Measurements from ENCODE around the gene DVL1. TPM values are rescaled to one million over a fixed set of nuclear protein-coding genes. Genes with fewer than 3 reads are reported as not detected.

Gene DVL1
- total RNA-seq, 2 donors from 2014 or later: 41.9 to 44.8 TPM

GRCh38 chr1:1361233-1361981, 12.2 kb upstream of the DVL1 start:
- no peaks in the 10 kb centered on the region for H3K9me3 Mint-ChIP-seq
- H3K27ac Mint-ChIP-seq: no peak overlapping the region
- no peaks in the 10 kb centered on the region for H3K36me3 Mint-ChIP-seq
- DNase-seq (ENCODE audit: low spot score in 2 of 2) (no peak), ATAC-seq (no peak)

GRCh38 chr1:1360506-1361169, 11.4 kb upstream of the DVL1 start:
- no peak overlapping the region for H3K27ac Mint-ChIP-seq
- H3K36me3 Mint-ChIP-seq: no peaks in the 10 kb centered on the region
- H3K9me3 Mint-ChIP-seq: no peaks in the 10 kb centered on the region
- DNase-seq (ENCODE audit: low spot score in 2 of 2): no peak
- no peak for ATAC-seq

DNA sequence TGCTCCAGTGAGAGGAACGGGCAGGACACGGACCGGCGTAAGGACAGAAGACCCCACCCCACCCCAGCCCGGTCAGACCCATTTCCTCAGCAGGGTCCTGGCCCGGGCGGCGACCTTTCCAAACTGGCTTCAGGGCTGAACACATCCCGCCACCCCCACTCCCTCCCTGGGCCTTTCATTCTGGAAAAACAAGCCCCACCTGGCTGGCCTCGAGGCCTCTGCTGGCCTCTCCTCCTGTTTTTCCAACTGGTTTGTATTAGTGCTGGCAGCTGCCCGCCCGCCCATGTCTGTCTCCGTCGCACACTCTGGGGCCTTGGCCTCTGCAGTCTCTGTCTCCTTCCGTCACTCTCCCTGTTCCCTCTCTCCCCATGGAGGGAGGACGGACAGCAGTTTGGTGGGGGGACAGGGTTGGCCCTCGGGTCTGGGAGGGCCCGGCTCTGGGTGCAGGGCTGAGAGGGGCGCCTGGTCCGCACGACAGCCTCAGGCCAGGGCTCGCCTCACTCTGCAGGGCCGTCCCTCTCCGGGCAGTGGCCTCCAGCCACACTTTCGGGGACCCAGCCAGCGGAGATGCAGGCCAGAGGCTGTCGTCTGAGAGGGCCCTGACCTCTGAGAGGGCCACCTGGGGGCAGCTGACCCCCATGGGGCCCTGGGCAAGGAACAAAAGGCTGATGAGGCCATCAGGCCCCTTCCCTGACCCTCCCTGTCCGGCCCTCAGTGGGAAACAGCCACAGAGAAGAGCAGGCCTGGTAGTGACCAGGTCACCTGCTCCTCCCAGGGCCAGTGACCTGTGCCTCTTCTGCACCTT, 10.6 kb upstream of the DVL1 start:
- DNase-seq (ENCODE audit: low spot score in 2 of 2) (no peak), ATAC-seq (no peak)
- H3K27ac Mint-ChIP-seq: no peak overlapping the region
- H3K9me3 Mint-ChIP-seq: no peaks in the 10 kb centered on the region
- H3K36me3 Mint-ChIP-seq: no peaks in the 10 kb centered on the region

DNA sequence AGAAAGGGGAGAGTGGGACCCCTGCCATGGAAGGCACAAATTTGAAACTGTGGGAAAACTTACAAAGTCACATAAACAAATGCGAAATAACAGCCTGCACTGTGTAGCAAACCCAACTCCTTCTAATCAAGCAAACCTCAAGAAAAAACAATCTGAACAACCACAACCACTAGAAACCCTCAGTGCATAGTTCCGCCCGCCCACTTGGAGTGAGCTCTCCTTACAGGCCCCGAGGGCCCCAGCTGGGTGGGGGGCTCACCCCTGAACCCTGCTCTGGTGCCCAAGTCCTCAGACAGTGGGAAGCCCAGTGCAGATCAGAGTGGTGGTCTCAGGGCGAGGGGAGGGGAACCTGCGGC, 10.1 kb upstream of the DVL1 start:
- no peaks in the 10 kb centered on the region for H3K36me3 Mint-ChIP-seq
- no peaks in the 10 kb centered on the region for H3K9me3 Mint-ChIP-seq
- ATAC-seq (no peak), DNase-seq (ENCODE audit: low spot score in 2 of 2) (no peak)
- no peak overlapping the region for H3K27ac Mint-ChIP-seq

- Mint-ChIP-seq H3K9me3 (no peaks in the 10 kb centered on the region), H3K36me3 (no peaks in the 10 kb centered on the region), H3K27ac (no peak within 1 kb of the TSS)
- DNase-seq (ENCODE audit: low spot score in 2 of 2): no peak
- peak in 1 of 2 donors; percentile 35 for ATAC-seq
These were observed 9.4 kb upstream of the DVL1 start, which contains the start of gene MXRA8 for GRCh38 chr1:1358433-1359271. Gene MXRA8, minus strand, starts transcription at chr1:1358555. Its CDS starts 51 bp downstream, at chr1:1358504.

DNA sequence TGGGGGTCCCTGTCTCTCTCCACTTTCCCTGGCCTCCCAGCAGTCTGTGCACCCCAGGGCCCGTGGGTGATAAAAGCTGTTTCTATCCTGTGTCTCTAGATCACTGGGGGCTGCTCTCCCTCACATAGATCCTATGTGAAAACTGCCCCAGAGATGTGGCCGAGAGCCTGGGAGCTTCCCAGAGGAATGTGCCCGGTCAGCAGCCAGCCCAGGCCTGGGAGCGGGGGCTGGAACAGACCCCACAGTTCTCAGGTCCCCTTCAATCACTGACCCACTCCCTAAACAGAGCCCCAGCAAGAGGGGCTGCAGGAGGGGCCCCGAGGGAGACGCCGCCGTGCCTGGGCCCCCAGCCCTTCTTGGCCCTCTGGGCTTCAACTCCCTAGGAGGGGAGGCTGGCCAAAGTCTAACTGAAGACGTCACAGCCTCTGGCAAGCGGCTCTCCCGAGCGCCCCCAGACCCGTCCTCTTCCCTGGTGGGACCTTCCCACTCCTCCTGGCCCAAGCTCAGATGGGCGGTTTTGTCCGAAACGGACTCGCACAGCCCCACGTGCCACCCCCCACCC, 8.7 kb upstream of the DVL1 start:
- DNase-seq (ENCODE audit: low spot score in 2 of 2) (no peak), ATAC-seq (no peak)
- H3K36me3 Mint-ChIP-seq: no peaks in the 10 kb centered on the region
- no peak overlapping the region for H3K27ac Mint-ChIP-seq
- H3K9me3 Mint-ChIP-seq: no peaks in the 10 kb centered on the region

- DNase-seq (ENCODE audit: low spot score in 2 of 2): no peak
- H3K36me3 Mint-ChIP-seq: no peaks in the 10 kb centered on the region
- no peak for ATAC-seq
- no peaks in the 10 kb centered on the region for H3K9me3 Mint-ChIP-seq
- no peak overlapping the region for H3K27ac Mint-ChIP-seq
These were observed 7.7 kb upstream of the DVL1 start for GRCh38 chr1:1356796-1357401.

- Mint-ChIP-seq H3K27ac (no peak overlapping the region), H3K36me3 (no peaks in the 10 kb centered on the region), H3K9me3 (no peaks in the 10 kb centered on the region)
- DNase-seq (ENCODE audit: low spot score in 2 of 2) (no peak), ATAC-seq (no peak)
These were observed 7.1 kb upstream of the DVL1 start for GRCh38 chr1:1356166-1356795.

GRCh38 chr1:1355416-1355815, 6.2 kb upstream of the DVL1 start:
- ATAC-seq: peak; percentile 17 to 34
- Mint-ChIP-seq H3K36me3 (no peaks in the 10 kb centered on the region), H3K27ac (no peak overlapping the region), H3K9me3 (no peaks in the 10 kb centered on the region)
- DNase-seq (ENCODE audit: low spot score in 2 of 2): no peak

- DNase-seq (ENCODE audit: low spot score in 2 of 2): no peak
- ATAC-seq: no peak
- Mint-ChIP-seq H3K9me3 (no peaks in the 10 kb centered on the region), H3K36me3 (no peaks in the 10 kb centered on the region), H3K27ac (no peak overlapping the region)
These were observed 5.3 kb upstream of the DVL1 start for GRCh38 chr1:1354271-1355247.

GRCh38 chr1:1353389-1354151, 4.4 kb upstream of the DVL1 start:
- DNase-seq (ENCODE audit: low spot score in 2 of 2) (no peak), ATAC-seq (no peak)
- Mint-ChIP-seq H3K27ac (no peak overlapping the region), H3K9me3 (no peaks in the 10 kb centered on the region), H3K36me3 (no peaks in the 10 kb centered on the region)

DNA sequence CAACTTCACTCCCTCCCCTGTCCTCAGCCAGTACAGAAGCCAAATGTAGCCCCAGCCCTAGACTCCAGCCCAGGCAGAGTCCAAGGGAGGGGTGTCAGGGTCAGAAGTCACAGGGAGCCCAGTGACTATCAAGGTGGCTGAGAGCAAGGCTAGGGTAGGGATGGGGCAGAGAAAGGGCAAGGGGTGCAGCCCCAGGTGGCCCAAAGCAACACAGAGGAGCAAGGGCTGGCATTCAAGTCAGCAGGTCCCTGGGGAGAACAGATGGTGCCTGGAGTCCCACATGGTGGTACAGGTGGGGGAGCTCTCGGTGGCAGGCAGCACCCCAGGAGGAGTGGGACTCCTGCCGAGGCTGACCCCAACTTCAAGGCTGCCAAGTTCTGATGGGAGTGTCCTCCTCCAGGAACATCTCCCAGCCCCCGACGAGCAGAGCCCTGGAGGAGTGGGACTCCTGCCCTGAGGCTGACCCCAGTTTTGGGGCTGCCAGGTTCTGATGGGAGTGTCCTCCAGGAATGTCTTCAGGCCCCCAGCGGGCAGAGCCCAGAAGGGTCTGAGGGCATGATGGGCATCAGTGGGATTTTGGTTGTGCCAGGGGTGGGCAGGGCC, 3.7 kb upstream of the DVL1 start:
- ATAC-seq (no peak), DNase-seq (ENCODE audit: low spot score in 2 of 2) (no peak)
- no peaks in the 10 kb centered on the region for H3K36me3 Mint-ChIP-seq
- no peak overlapping the region for H3K27ac Mint-ChIP-seq
- no peaks in the 10 kb centered on the region for H3K9me3 Mint-ChIP-seq

GRCh38 chr1:1351511-1352427, 2.6 kb upstream of the DVL1 start:
- ATAC-seq: no peak
- DNase-seq (ENCODE audit: low spot score in 2 of 2): no peak
- H3K36me3 Mint-ChIP-seq: no peaks in the 10 kb centered on the region
- peak overlapping the region; percentile 51 to 58 for H3K27ac Mint-ChIP-seq
- no peaks in the 10 kb centered on the region for H3K9me3 Mint-ChIP-seq
